ENCODE measurements around the gene CTIF.

DNA sequence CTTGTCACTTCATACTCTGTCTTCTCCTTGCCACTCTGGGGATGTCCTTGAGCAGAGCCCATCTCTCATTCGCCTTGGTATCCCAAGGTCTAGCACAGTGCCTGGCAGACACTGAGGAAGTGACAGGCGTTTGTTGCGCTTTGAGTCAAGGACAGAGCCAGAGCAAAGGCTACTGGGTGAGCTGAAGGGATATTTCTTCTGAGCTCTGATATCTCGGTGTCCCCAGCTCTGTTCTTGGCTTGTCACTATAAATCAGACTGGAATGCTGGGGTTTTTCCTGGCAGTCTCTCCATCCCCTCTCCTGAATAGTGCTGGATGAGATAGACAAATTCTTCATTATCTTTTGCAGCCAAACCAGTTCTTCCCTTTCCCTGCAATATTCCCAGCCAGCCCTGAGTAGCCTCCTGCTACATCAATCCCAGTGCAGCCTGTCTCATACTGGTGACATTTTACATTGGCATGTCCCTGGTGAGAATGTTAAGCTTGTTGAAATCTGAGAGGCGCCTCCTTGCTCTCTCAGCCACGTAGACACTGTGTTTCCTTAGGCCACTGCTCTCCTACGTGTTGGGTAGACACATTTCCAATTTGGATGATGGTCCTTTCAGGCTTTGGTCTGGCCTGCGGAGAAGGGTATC, 61.7 kb downstream of the CTIF start:
- no peak for TF ChIP-seq POLR2AphosphoS5 (IDR thresholded peaks at IDR 0.05; ENCODE audit: borderline replicate concordance, low read depth, low read length)
- no peak for TF ChIP-seq EZH2 (IDR thresholded peaks at IDR 0.05)
